ENCODE results near the gene WDR72. TPM values are rescaled to one million over a fixed set of nuclear protein-coding genes. Genes with fewer than 3 reads are reported as not detected.

The WDR72 gene
- total RNA-seq, 4 donors from 2014 or later, result not detected

DNA sequence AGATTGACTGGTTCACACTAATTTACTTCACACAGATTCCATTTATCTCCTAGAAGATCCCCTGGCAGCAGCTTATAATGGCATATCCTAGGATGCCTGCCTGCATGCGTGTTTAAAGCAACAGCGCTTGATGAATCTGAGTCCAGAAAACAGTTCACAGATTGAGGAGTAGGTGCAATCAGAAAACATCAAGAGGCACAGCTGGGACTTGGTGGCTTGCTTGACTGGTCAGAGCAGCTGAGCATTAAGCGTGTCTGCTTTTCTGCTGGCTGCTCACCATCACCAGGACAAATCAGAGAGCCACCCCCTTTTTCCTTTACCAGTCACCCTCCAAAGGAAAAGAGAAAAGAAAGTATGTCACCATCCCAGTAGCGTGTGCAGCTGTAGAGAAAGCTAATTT is 223.6 kb downstream of the WDR72 start:
- Histone ChIP-seq H3K4me3 (no peak overlapping the region), H3K27me3 (no peaks in the 10 kb centered on the region), H3K27ac (replicated peaks in 1 of 4) (no peak overlapping the region), H3K4me1 (no peaks in the 10 kb centered on the region), H3K9me3 (no peaks in the 10 kb centered on the region), H3K36me3 (no peaks in the 10 kb centered on the region)
- DNase-seq (ENCODE audit: extremely low spot score), result no peak
- TF ChIP-seq POLR2AphosphoS5 (IDR thresholded peaks at IDR 0.05), result no peak
- no peak for TF ChIP-seq EP300 (IDR thresholded peaks at IDR 0.05)
- TF ChIP-seq POLR2A (IDR thresholded peaks at IDR 0.05; ENCODE audit: low read depth), result no peak
- TF ChIP-seq, protein P1, sequence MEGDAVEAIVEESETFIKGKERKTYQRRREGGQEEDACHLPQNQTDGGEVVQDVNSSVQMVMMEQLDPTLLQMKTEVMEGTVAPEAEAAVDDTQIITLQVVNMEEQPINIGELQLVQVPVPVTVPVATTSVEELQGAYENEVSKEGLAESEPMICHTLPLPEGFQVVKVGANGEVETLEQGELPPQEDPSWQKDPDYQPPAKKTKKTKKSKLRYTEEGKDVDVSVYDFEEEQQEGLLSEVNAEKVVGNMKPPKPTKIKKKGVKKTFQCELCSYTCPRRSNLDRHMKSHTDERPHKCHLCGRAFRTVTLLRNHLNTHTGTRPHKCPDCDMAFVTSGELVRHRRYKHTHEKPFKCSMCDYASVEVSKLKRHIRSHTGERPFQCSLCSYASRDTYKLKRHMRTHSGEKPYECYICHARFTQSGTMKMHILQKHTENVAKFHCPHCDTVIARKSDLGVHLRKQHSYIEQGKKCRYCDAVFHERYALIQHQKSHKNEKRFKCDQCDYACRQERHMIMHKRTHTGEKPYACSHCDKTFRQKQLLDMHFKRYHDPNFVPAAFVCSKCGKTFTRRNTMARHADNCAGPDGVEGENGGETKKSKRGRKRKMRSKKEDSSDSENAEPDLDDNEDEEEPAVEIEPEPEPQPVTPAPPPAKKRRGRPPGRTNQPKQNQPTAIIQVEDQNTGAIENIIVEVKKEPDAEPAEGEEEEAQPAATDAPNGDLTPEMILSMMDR (IDR thresholded peaks at IDR 0.05), result no peak
- WGBS, result 88% methylated on average over 4 of the region's 4 CpGs
- intact Hi-C loops (cut with DNase I), result no loop called here

DNA sequence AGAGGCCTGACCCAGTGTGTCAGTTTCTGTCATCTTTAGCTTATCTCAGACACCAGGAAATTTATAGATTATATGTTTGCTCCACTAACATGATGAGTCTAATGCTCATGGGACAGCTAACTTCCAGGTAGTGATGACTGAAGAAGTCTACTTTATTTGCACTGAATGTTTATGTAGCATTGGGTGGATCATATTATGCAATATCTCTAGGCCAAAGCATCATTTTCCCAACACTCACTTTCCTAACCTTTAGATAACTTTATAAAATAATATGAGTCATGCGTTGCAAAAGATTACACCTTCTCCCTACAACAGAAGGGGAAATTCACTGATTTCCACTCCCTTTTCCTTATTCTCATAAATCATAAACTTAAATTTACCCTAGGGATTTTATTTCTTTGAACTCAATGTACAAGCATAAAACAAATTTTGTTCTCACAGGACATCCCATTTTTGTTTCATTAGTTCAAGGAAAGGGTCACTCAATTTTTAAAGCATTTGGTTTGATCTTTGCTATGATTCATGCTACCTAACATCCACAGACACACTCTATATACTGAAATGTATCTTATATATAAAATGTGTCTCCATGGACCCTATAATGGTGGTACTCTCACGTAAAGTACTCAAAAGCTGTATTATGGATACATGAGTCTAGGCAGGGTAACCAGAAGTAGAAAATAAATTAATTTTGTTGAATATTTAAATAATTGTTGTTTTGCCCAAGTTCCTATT is 225.2 kb downstream of the WDR72 start:
- no peaks in the 10 kb centered on the region for H3K4me1 ChIP-seq
- no peaks in the 10 kb centered on the region for H3K36me3 ChIP-seq
- intact Hi-C loops (cut with DNase I), result no loop called here

DNA sequence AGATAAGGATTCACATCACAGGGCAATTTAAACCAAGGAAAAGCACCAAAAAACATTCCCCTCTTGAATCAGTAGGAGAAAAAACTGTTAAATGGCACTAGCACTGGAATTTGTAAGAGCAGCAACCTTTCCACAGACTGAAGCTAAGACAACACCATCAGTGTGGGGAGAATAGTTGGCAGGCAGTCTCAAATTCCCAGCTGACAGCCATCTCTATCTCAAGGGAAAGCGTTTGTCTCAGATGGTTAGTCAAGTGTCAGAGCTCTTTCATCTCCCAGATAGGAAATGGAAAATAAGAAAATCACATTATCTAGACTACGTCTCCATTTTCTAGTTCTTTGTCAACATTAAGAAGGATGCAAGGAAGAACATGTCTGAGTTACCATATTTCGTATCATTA is 228.7 kb downstream of the WDR72 start:
- TF ChIP-seq POLR2AphosphoS5 (IDR thresholded peaks at IDR 0.05), result no peak
- no peaks in the 10 kb centered on the region for H3K9me3 ChIP-seq
- H3K4me3 ChIP-seq, result no peak overlapping the region
- no peaks in the 10 kb centered on the region for H3K4me1 ChIP-seq
- no peaks in the 10 kb centered on the region for H3K27me3 ChIP-seq
- intact Hi-C loops (cut with DNase I), result no loop called here
- H3K27ac ChIP-seq (replicated peaks in 1 of 4), result no peak overlapping the region
- no peak for DNase-seq (ENCODE audit: extremely low spot score)
- WGBS, result 45% methylated on average over 3 of the region's 3 CpGs
- no peaks in the 10 kb centered on the region for H3K36me3 ChIP-seq

More for the DNA sequence above, 225.2 kb downstream of the WDR72 start:
- TF ChIP-seq POLR2A (IDR thresholded peaks at IDR 0.05; ENCODE audit: low read depth) (no peak), POLR2AphosphoS5 (IDR thresholded peaks at IDR 0.05) (no peak), EP300 (IDR thresholded peaks at IDR 0.05) (no peak)
- TF ChIP-seq, protein P1 (IDR thresholded peaks at IDR 0.05), result no peak
- no peaks in the 10 kb centered on the region for H3K27me3 ChIP-seq
- H3K4me3 ChIP-seq, result no peak overlapping the region
- 83% methylated on average over 2 of the region's 2 CpGs for WGBS
- DNase-seq (ENCODE audit: extremely low spot score), result no peak
- no peak overlapping the region for H3K27ac ChIP-seq (replicated peaks in 1 of 4)
- no peaks in the 10 kb centered on the region for H3K9me3 ChIP-seq

DNA sequence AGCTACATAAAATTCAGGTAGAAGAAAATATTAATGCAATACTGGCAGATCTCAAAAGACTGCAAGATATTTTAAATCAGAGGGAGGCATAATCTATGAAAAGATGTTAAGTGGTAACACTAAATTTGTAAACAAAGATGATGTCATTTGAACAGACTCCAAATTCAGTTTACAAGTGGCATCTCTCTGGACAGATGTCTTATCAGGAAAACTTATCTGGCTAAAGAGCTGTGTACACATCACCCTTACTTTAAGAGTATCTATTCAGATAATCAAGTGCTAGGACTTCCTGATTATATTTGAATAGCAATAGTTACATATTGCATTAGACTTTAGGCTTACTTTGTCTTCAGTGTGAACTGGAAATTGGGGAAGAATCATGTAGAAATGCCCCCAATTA is 231.5 kb downstream of the WDR72 start:
- H3K36me3 ChIP-seq, result no peaks in the 10 kb centered on the region
- no peak for TF ChIP-seq POLR2AphosphoS5 (IDR thresholded peaks at IDR 0.05)
- TF ChIP-seq, protein P1 (IDR thresholded peaks at IDR 0.05), result no peak
- no peak for DNase-seq (ENCODE audit: extremely low spot score)
- no peak overlapping the region for H3K4me3 ChIP-seq
- intact Hi-C loops (cut with DNase I), result no loop called here
- no peak overlapping the region for H3K27ac ChIP-seq (replicated peaks in 1 of 4)
- no peaks in the 10 kb centered on the region for H3K4me1 ChIP-seq
- no peaks in the 10 kb centered on the region for H3K27me3 ChIP-seq
- no peaks in the 10 kb centered on the region for H3K9me3 ChIP-seq

DNA sequence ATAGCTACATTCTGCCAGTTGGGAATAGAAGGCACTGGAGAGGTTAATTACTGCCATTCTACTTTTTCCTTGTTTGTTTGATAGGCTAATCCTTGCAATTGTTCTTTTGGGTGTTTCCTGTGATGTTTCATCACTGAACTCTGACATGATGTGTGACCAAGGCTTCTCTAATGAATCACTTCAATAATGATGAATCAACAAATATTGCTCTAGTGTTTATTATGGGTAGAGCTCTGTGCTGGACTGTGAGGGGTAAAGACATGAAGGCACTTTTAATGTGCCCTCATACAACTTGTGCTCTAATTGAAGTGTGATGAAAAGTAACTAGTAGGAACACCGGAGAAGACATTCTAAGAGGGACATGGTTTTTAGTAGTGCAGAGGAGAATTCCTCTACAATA is 233.6 kb downstream of the WDR72 start:
- Histone ChIP-seq H3K4me1 (no peaks in the 10 kb centered on the region), H3K27ac (replicated peaks in 1 of 4) (no peak overlapping the region), H3K4me3 (no peak overlapping the region), H3K9me3 (no peaks in the 10 kb centered on the region), H3K27me3 (no peaks in the 10 kb centered on the region), H3K36me3 (no peaks in the 10 kb centered on the region)
- intact Hi-C loops (cut with DNase I), result no loop called here
- no peak for DNase-seq (ENCODE audit: extremely low spot score)
- TF ChIP-seq EP300 (IDR thresholded peaks at IDR 0.05) (no peak), POLR2A (IDR thresholded peaks at IDR 0.05; ENCODE audit: low read depth) (no peak), POLR2AphosphoS5 (IDR thresholded peaks at IDR 0.05) (no peak)
- TF ChIP-seq, protein P1 (IDR thresholded peaks at IDR 0.05), result no peak
- 50% methylated on average over 1 of the region's 1 CpG for WGBS
